GM19193 (cell line): ENCODE data around the gene ISL2.

ENCODE experiments used
- POLR2A ChIP-seq: IDR thresholded peaks from 4 replicates; pipeline ENCODE4 v1.6.1; 2011; ENCODE audit not compliant: insufficient read depth, insufficient read length; ENCODE audit errors: extremely low read depth

The ISL2 gene

DNA sequence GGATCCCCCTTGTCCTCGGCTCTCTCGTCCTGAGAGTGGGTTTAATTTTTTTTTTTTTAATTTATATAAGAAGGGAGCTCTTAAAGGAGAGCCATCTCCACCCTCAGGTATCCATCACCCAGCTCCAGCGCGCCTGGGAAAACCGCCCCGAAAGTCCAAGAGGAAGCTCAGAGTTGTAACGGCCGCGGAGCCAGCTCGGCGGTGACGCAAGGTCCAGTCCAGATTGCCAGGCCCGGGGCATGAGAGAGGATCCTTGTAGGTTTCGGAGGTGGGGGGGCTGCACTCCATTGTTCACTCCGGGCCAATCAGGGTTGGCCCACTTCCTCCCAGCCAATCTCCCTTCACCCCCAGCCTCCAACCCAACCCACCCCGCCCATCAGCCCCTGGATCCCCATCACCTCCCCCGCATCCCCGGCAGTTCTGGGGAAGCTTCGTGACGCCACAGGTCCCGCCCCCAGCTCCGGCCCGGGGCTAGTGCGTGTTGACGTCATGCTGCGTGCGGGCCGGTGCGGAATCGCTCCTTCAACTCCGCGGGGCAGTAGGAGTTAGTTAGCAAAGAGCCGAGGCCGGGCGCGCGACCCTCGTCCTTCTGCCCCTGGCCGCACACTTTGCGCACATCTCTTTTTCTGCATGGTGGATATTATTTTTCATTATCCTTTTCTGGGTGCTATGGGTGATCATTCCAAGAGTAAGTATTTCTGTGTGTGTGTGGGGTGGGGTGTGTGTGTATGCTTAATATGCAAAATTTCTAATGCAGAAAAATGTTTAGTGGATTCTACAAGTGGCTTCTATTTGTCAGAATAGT lies at the start of gene ISL2:
Gene ISL2, plus strand, starts transcription at position 520 of the 805 bp plus-strand sequence. Its CDS starts 111 bp downstream, at position 631.
- peak; percentile 92 for TF ChIP-seq POLR2A

DNA sequence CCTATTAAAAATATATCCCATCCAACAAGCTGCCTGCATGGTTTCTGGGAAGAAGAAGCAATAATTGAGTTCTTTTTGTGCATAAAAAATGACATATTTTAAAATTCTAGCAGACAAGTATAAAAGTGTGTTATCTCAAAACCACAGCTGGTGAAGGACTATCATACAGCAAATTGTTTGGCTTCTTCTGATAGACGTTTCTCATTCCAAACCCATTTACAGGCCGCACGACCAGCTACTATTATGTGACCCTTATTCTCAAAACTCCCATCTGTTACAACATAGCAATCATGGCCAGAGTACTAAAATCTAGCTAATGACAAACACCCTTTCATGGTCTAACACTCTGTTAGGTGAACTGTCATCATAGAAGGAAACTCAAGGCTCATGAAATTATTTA lies 47.0 kb upstream of the ISL2 start:
- TF ChIP-seq POLR2A = no peak

DNA sequence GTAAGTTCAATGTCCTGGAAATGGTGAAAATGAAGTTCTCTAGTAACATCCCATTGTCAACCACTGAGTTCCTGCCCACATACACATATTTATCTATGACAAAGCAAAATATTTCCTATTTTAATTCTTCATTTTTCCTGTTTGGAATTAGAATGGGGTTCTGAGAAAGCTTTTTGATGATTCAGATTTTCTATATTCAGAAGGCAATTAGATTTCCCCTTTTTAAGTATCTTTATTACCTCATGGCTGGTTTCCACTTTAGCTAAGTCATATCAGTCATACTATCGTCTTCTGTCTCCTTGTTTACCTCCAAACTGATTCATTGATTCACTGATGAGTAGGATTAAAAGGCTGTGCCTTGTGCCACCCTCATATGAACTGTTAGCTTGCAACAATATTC lies 43.2 kb upstream of the ISL2 start:
- TF ChIP-seq POLR2A = no peak

DNA sequence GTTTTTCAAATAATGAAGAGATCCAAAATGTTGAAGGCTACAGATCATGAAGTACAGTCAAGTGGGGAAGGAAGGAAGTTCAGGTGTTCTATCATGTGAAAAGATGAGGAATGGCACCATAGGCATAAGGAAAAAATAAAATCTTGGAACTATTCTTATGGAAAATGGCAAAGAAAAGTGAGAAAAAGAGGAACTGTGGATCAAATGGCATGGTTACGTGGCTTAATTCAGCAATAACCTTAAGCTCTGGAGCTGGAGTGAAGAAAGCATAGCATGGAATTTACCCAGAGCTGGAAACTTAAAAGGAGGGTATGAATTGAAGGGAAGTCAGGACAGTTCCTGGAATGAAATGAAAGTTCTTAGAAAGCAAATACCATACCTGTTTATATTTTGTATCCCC lies 39.7 kb upstream of the ISL2 start:
- no peak for TF ChIP-seq POLR2A

DNA sequence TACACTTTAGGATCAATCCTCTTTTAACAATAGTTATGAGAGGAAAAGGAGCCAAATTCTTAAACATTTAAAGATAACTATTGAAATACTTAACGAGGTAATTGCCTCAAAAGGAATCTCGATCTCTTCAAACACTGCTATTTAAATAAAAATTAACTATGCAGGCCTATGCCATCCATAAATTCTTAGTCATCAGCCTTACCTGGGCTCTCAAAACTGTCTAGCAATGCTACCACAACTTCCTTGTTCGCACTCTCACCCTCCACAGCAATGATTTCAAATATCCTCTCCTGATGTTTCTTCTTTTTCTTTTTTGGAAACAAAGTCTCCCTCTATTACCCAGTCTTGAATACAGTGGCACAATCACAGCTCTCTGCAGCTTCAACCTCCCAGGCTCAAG lies 37.6 kb upstream of the ISL2 start:
- TF ChIP-seq POLR2A = no peak

DNA sequence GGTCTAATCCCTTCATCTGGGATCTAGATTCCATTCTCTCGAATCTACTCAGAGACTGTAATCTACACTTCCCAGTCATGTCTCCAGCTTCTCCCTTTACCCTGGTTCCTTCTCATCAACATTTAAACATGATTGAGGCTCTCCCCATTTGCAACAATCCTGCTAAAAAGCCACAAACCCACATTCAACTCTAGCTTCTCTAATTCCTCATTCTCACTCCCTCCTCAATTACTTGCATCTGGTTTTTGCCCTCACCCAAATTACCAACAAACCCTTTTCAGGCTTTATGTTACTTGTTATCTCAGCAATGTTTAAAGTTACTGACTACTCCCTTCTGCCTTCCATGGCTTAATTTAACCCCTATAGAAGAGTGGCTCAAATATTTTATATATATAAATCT lies 36.8 kb upstream of the ISL2 start:
- no peak for TF ChIP-seq POLR2A

DNA sequence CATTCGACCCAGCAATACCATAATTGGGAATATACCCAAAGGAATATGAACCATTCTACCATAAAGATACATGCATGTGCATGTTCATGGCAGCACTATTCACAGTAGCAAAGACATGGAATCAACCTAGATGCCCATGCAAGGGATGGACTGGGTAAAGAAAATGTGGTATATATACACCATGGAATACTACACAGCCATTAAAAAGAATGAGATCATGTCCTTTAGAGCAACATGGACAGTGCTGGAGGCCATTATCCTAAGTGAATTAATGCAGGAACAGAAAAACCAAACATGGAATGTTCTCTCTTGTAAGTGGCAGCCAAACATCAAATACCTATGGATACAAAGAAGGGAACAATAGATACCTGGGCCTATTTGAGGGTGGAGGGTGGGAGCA lies 32.7 kb upstream of the ISL2 start:
- no peak for TF ChIP-seq POLR2A

DNA sequence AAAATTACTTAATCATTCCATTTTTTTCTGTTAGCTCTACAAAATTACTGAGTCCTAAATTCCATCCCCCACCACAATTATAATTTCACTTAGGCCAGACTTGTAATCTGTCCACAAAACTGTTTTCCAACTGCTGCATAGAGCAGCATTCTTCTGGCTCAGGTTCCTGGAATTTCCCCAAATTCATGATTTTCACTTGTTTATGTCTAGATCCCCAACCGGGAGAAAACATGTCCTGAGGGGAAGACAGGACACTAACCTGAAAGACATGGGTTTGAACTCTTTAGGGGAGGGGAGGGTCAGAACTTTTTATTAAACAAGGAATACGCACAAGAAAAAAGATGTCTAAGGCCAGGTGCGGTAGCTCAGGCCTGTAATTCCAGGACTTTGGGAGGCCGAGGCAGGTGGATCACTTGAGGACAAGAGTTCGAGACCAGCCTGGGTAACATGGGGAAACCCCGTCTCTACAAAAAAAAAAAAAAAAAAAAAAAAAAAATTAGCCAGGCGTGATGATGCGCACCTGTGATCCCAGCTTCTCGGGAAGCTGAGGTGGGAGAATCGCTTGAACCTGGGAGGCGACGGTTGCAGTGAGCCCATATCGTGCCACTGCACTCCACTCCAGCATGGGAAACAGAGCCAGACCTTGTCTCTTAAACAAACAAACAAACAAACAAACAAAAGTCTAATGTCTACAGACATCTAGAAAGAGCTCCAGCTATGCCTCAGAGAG lies 26.8 kb upstream of the ISL2 start:
- no peak for TF ChIP-seq POLR2A

DNA sequence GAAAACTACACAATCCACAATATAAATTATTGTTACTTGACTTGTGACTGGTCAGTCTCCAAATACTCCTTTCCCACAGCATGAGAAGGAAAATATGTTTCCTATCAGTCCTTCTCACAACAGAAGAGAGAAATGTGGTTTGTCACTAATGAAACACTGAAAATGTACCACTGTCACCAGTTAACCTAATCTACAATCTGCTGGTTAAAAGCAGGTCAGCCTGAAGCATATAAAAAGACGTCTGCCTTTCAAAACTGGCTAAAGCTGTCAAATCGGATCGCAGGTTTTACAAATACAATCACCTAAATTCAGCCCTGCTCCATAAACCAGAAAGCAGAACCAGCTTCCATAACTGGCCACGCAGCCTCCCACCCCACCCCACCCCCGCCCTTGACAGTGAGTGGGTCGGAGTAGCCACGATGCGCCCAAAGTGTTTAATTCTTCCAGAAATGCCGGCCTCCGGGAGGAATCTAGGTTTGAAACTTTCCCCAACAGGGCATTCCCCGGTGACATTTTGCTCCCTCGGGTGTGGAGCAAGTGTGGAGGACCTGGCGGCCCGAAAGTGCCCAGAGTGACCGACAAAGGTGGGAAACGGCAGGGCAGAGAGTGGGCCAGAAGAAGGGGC lies 26.0 kb upstream of the ISL2 start:
- TF ChIP-seq POLR2A = no peak

DNA sequence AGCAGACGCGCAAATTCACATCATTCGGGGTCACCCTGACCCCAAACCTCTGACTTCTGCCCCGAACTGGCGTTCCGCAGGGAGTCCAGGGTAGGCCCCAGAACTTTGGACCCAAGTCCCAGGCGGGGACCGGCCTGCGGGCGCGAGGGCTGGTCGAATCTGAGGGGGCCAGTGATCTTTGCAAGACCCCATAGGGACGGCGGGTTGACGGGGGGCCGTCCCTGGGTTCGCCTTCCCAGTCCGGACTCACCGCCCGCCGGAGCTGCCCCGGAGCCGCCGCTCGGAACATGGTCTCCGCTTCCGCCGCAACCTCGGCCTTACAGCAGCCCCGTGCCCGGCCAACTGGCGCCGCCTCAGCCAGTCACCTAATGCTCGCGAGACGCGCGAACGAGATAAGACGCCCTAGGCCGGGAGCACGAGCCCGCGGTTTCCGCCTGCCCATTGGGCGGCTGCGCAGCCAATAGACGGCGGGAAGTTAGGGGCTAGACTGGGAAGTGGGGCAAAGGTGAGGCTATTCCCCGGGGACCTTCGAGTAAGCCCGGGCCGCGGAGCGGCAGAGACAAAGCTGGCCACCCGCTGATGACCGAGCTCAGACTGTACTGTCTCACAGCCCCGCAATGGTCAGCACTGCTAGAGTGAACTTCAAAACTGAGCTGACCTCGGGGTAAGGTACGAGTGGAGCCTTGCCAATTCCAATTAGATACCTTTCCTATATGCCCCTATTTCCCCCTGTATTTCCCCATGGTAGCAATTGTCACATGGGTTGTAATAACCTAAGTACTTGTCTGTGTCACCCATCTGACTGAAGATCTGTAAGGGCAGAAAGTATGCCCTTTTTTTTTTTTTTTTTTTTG lies 25.2 kb upstream of the ISL2 start, which contains the start of gene ETFA:
Gene ETFA, minus strand, starts transcription at position 370 of the 854 bp plus-strand sequence. Its CDS starts 81 bp downstream, at position 289.
- peak; percentile 92 for TF ChIP-seq POLR2A

DNA sequence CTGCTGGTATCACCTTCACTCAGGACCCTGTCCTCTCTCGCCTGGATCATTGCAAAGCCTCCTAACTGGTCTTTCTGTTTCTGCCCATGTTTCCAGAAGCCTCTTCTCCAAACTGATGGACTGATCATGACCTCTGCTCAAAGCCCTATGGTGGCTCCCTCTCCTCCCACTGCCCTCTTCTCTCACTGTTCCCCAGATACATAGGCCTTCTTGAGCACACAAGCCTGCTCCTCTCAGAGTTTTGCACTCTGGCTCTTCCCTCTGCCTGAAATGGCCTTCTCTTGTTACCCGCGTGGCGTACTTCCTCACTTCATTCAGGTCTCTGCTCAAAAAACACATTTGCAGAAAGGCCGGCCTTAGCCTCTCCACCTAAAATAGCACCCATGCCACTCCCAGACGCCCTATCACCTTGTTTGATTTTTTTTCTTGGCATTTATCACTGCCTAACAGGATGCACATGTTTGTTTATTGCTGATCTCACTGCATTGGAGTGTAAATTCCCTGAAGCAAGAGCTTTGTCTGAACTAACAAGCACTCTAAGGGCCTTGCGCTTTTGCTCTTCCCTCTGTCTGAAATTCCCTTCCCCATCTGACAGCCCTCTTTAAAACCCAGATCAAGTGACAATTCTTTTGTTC lies 23.9 kb upstream of the ISL2 start:
- no peak for TF ChIP-seq POLR2A

DNA sequence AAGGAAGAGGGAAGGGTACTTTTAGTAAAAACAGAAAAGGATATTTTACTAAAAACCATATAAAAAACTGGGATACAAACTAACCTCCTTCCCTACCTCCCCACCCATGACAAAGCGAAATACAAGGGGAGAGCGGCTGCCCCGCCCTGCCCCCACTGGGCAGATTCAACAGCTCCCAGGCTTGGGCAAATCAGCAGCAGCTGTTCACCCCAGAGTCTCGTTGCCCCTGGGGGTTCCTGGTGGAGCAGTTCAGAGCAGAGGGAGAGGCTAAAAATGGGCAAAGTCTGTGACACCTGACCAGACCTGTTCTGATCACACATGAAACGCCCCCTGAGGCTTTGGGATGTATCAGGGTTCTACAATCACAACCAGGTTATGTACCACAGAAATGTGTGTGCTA lies 22.8 kb upstream of the ISL2 start:
- no peak for TF ChIP-seq POLR2A

DNA sequence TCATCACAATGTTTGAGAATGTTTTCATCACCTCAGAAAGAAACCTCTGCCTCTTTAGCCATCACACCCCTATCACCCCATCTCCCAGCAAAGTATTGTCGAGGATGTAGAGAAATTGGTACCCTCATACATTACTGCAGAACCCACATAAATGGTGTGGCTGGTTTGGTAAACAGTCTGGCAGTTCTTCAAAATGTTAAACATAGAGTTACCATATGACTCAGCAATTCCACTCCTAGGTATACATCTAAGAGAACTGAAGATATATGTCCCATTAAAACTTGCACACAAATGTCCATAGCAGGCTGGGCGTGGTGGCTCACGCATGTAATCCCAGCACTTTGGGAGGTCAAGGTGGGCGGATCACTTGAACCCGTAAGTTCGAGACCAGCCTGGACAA lies 16.6 kb upstream of the ISL2 start:
- TF ChIP-seq POLR2A = no peak

DNA sequence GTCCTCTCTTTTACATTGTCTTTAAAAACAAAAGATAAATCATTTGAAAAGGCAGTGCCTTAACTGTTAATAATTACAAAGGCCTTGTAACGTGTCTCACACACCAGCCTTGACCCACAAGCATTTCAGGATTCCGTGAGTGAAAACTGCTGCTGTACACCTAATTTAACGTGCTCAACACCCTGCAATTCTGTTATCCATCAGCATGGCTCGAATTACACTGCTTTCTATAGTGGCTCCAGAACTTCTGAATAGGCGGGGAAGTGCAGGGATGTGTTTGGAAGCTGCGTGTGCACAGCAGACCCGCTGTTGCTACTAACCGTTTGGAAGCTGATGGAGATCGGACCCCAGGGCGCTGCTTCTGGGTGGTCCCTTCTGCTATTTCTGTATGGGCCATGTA lies 15.4 kb upstream of the ISL2 start:
- TF ChIP-seq POLR2A = no peak
